B cell (primary cell): ENCODE measurements around the gene ATXN7L3. TPM values are rescaled to one million over a fixed set of nuclear protein-coding genes. Genes with fewer than 3 reads are reported as not detected.

ENCODE experiments used
- ATAC-seq: fragments of 200-7000 bp; cut with Tn5 transposase; one replicate; pipeline ENCODE4 v1.10.0; 2021; ENCODE audit warnings: low read depth, mild to moderate bottlenecking, moderate number of reproducible peaks, moderate library complexity
- CTCF ChIA-PET: fragments of 350-600 bp; sonication (Branson Sonifier 250); formaldehyde crosslinking; loops from one replicate; lab custom pipeline; 2021; ENCODE audit warnings: antibody characterized with exemption, inconsistent platforms; lab: Charles Lee
- POLR2A ChIA-PET: fragments of 350-600 bp; sonication (Branson Sonifier 250); formaldehyde crosslinking; loops from one replicate; lab custom pipeline; 2021; ENCODE audit warnings: antibody characterized with exemption; lab: Charles Lee
- DNase-seq: peaks from one replicate; pipeline ENCODE4 v3.0.0; 2013
- H2AFZ ChIP-seq: 2 replicates; pipeline ENCODE4 v1.6.1; 2012; ENCODE audit warnings: mild to moderate bottlenecking, low read depth, low read length; ENCODE audit not compliant: insufficient read depth, poor library complexity, severe bottlenecking
- H3K27ac ChIP-seq, 2 donors: 1 replicate in 1 of 2; 2 replicates in 1 of 2; pipeline ENCODE4 v1.5.1; 2012 to 2013; ENCODE audit warnings: low read length in 2 of 2, mild to moderate bottlenecking in 2 of 2, moderate library complexity in 1 of 2
- H3K27me3 ChIP-seq, 4 experiments: fragments of 200-600 bp in 1 of 4; sonication (generic) in 1 of 4; replicated peaks in 1 of 4; 1 replicate in 2 of 4; 2 replicates in 2 of 4; pipeline versions ENCODE4 v1.6.1 to v1.7.0; 2013 to 2016; ENCODE audit warnings: low read length in 3 of 4, mild to moderate bottlenecking in 2 of 4, mixed read lengths in 1 of 4, moderate library complexity in 1 of 4; ENCODE audit not compliant: insufficient read depth in 4 of 4, control insufficient read depth in 3 of 4; ENCODE audit errors: control extremely low read depth in 1 of 4
- H3K36me3 ChIP-seq, 2 experiments: replicated peaks in 1 of 2; 1 replicate in 1 of 2; 2 replicates in 1 of 2; pipeline versions ENCODE4 v1.6.1 to v1.7.1; 2013; ENCODE audit warnings: low read length in 1 of 2; ENCODE audit not compliant: insufficient read depth in 2 of 2, control insufficient read depth in 1 of 2; ENCODE audit errors: control extremely low read depth in 1 of 2, extremely low read depth in 1 of 2
- H3K4me1 ChIP-seq, 2 donors: fragments of 200-600 bp in 1 of 2; sonication (generic) in 1 of 2; 1 replicate in 1 of 2; 2 replicates in 1 of 2; pipeline versions ENCODE4 v1.5.1 to v1.6.1; 2013 to 2017; ENCODE audit warnings: low read length in 2 of 2; ENCODE audit not compliant: control insufficient read depth in 2 of 2, insufficient read depth in 2 of 2
- H3K4me2 ChIP-seq: replicated peaks from 2 replicates; pipeline ENCODE3; 2012; ENCODE audit warnings: mild to moderate bottlenecking, low read depth, low read length; ENCODE audit not compliant: poor library complexity, severe bottlenecking
- H3K4me3 ChIP-seq, 5 experiments: fragments of 200-600 bp in 1 of 5; sonication (generic) in 1 of 5; 1 replicate in 3 of 5; 2 replicates in 2 of 5; pipeline versions ENCODE4 v1.5.1 to v1.7.0; 2011 to 2016; ENCODE audit warnings: low read length in 4 of 5, mild to moderate bottlenecking in 4 of 5, low read depth in 2 of 5, control low read depth in 1 of 5, moderate library complexity in 1 of 5; ENCODE audit not compliant: insufficient read depth in 1 of 5; ENCODE audit errors: control extremely low read depth in 1 of 5, extremely low read depth in 1 of 5
- H3K79me2 ChIP-seq: fragments of 200-600 bp; sonication (generic); one replicate; pipeline ENCODE4 v1.6.0; 2016; ENCODE audit warnings: low read length; ENCODE audit not compliant: control insufficient read depth, insufficient read depth
- H3K9ac ChIP-seq: fragments of 200-600 bp; sonication (generic); 2 replicates; pipeline ENCODE4 v1.6.1; 2017; ENCODE audit warnings: mild to moderate bottlenecking, low read length, moderate library complexity
- H3K9me3 ChIP-seq, 3 donors: one replicate each; pipeline versions ENCODE4 v1.6.1 to v1.7.1; 2013; ENCODE audit warnings: low read length in 2 of 3; ENCODE audit not compliant: control insufficient read depth in 2 of 3, insufficient read depth in 1 of 3; ENCODE audit errors: control extremely low read depth in 1 of 3
- H4K20me1 ChIP-seq: 2 replicates; pipeline ENCODE4 v1.6.0; 2012; ENCODE audit warnings: mild to moderate bottlenecking, low read length; ENCODE audit not compliant: insufficient read depth, control insufficient read depth, poor library complexity, severe bottlenecking
- H3K27ac Mint-ChIP-seq: one replicate; pipeline ENCODE4 v1.8.0; 2021; ENCODE audit warnings: mixed read lengths
- H3K27me3 Mint-ChIP-seq: one replicate; pipeline ENCODE4 v1.8.0; 2021; ENCODE audit warnings: mixed read lengths
- H3K4me1 Mint-ChIP-seq: one replicate; pipeline ENCODE4 v1.8.0; 2021; ENCODE audit warnings: mixed read lengths
- H3K4me3 Mint-ChIP-seq: one replicate; pipeline ENCODE4 v1.8.0; 2021; ENCODE audit warnings: mixed read lengths
- H3K9me3 Mint-ChIP-seq: one replicate; pipeline ENCODE4 v1.8.0; 2022; ENCODE audit warnings: mixed read lengths; ENCODE audit not compliant: insufficient read depth
- EZH2 ChIP-seq: IDR thresholded peaks from 2 replicates; pipeline ENCODE4 v1.6.1; 2012; ENCODE audit warnings: borderline replicate concordance, low read depth, mild to moderate bottlenecking, moderate library complexity, low read length; ENCODE audit not compliant: insufficient read depth, poor library complexity, severe bottlenecking
- WGBS: methylation state at CpG from one replicate; pipeline ENCODE4 v1.1.5; 2013; ENCODE audit warnings: missing lambda C conversion rate; ENCODE audit not compliant: insufficient coverage; 5-methylcytosine and 5-hydroxymethylcytosine counted together
- intact Hi-C: fragments of 100-400 bp; cut with micrococcal nuclease; formaldehyde crosslinking; loops from one replicate; pipeline ENCODE4 v1.10.0; 2022
- polyA plus RNA-seq: library from polyadenylated mRNA; depleted of rRNA; stranded (reverse); fragments of >200 nt; gene quantifications from 2 replicates; pipeline ENCODE4 v1.2.3, GENCODE V29; 2012
- total RNA-seq, 2 donors: library from RNA; stranded (reverse); fragments of 120-200 nt in 1 of 2; gene quantifications; 1 replicate in 1 of 2; 2 replicates in 1 of 2; pipeline versions ENCODE4 v1.2.3 to v1.2.4, GENCODE V29; 2013 to 2022
- TF ChIP-seq, protein P1 (sequence below): fragments of 200-600 bp; IDR thresholded peaks from one replicate; pipeline ENCODE4 v1.8.0; 2022; ENCODE audit warnings: antibody characterized with exemption, mild to moderate bottlenecking

The ATXN7L3 gene
- total and polyA plus RNA-seq, 2 donors (not counting 1 experiment from before 2014, with no cell fraction given), result 63.6 to 107 TPM

DNA sequence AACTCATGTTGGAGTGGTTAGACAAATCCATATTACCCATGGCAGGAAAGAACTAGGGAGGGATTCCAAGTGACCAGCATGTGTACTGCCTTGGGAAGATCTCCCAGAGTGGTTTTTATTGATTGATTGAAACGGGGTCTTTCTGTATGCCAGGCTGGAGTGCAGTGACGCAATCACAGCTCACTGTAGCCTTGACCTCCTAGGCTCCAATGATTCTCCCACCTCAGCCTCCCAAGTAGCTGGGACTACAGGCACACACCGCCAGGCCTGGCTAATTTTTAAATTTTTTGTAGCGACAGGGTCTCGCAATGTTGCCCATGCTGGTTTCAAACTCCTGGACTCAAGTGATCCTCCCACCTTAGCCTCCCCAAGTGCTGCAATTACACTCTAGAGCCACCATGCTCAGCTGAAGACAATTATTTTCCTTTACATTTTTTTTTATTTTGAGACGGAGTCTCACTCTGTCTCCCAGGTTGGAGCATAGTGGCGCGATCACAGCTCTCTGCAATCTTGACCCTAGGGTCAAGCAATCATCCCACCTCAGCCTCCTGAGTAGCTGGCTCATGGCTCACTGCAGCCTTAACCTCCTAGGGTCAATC, 15.4 kb downstream of the ATXN7L3 start:
- ChIA-PET POLR2A (interaction anchor here (0.7 to 1.5 kb wide), 2 partner anchors 37 to 869 kb away, joined by 4 to 13 read pairs; no protein-coding TSS in a partner anchor), CTCF (interaction anchor here (0.7 to 3.8 kb wide), 9 partner anchors 16 to 170 kb away, joined by 3 to 26 read pairs (median 7); partner anchors contain the start of gene HDAC5)
- peaks cover 63% of the 10 kb centered on the region for H3K79me2 ChIP-seq
- H3K9me3 ChIP-seq, result no peaks in the 10 kb centered on the region
- no peak overlapping the region for H3K4me3 ChIP-seq
- Mint-ChIP-seq H3K27me3 (no peaks in the 10 kb centered on the region), H3K9me3 (no peaks in the 10 kb centered on the region), H3K27ac (no peak overlapping the region), H3K4me3 (no peak overlapping the region), H3K4me1 (peaks cover 40% of the 10 kb centered on the region)
- H3K36me3 ChIP-seq, result peaks cover 2 to 19% of the 10 kb centered on the region in 2 experiments
- peaks cover 22 to 26% of the 10 kb centered on the region in 2 donors for H3K4me1 ChIP-seq
- DNase-seq (no peak), ATAC-seq (no peak)
- peaks cover 35% of the 10 kb centered on the region for H4K20me1 ChIP-seq
- TF ChIP-seq, protein P1, sequence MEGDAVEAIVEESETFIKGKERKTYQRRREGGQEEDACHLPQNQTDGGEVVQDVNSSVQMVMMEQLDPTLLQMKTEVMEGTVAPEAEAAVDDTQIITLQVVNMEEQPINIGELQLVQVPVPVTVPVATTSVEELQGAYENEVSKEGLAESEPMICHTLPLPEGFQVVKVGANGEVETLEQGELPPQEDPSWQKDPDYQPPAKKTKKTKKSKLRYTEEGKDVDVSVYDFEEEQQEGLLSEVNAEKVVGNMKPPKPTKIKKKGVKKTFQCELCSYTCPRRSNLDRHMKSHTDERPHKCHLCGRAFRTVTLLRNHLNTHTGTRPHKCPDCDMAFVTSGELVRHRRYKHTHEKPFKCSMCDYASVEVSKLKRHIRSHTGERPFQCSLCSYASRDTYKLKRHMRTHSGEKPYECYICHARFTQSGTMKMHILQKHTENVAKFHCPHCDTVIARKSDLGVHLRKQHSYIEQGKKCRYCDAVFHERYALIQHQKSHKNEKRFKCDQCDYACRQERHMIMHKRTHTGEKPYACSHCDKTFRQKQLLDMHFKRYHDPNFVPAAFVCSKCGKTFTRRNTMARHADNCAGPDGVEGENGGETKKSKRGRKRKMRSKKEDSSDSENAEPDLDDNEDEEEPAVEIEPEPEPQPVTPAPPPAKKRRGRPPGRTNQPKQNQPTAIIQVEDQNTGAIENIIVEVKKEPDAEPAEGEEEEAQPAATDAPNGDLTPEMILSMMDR, result no peak
- TF ChIP-seq EZH2, result no peak
- H2AFZ ChIP-seq, result no peak overlapping the region
- H3K4me2 ChIP-seq, result no peak overlapping the region
- no peak overlapping the region for H3K27ac ChIP-seq
- no peak overlapping the region for H3K9ac ChIP-seq
- intact Hi-C loops, result no loop called here
- no peaks in the 10 kb centered on the region for H3K27me3 ChIP-seq
- 98% methylated on average over 7 of the region's 8 CpGs for WGBS

- Histone ChIP-seq H3K9ac (no peak overlapping the region), H4K20me1 (peaks cover 35% of the 10 kb centered on the region), H3K4me2 (no peak overlapping the region), H3K79me2 (peaks cover 50% of the 10 kb centered on the region), H3K4me3 (no peak overlapping the region), H3K36me3 (peaks cover 2 to 16% of the 10 kb centered on the region in 2 experiments), H3K27me3 (no peaks in the 10 kb centered on the region), H2AFZ (no peak overlapping the region), H3K9me3 (no peaks in the 10 kb centered on the region), H3K4me1 (peaks cover 16 to 19% of the 10 kb centered on the region in 2 donors), H3K27ac (no peak overlapping the region)
- peaks cover 34% of the 10 kb centered on the region for H3K4me1 Mint-ChIP-seq
- POLR2A ChIA-PET, result interaction anchor here (0.6 kb wide), 1 partner anchor 48 kb away, joined by 4 read pairs; no protein-coding TSS in a partner anchor
- H3K9me3 Mint-ChIP-seq, result no peaks in the 10 kb centered on the region
- WGBS, result no CpG with 5 or more reads among the region's 2 CpGs
- intact Hi-C loops, result no loop called here
- DNase-seq (no peak), ATAC-seq (no peak)
- H3K27me3 Mint-ChIP-seq, result no peaks in the 10 kb centered on the region
- no peak overlapping the region for H3K4me3 Mint-ChIP-seq
- TF ChIP-seq, protein P1, result no peak
- TF ChIP-seq EZH2, result no peak
- CTCF ChIA-PET, result interaction anchor here (0.9 kb wide), 1 partner anchor 148 kb away, joined by 3 read pairs; no protein-coding TSS in a partner anchor
- no peak overlapping the region for H3K27ac Mint-ChIP-seq
Measured at GRCh38 chr17:44183024-44183423, 16.7 kb downstream of the ATXN7L3 start.
